ENCODE measurements around the gene BCL2L1.

The BCL2L1 gene

GRCh38 chr20:31681769-31682168 lies 40.9 kb downstream of the BCL2L1 start:
- no peak overlapping the region for H3K4me3 ChIP-seq (ENCODE audit: low read length)
- no peak for DNase-seq (ENCODE audit: low read depth)
- no peak for TF ChIP-seq CTCF (IDR thresholded peaks at IDR 0.05; ENCODE audit: insufficient read depth, low read depth, low read length, missing control alignments)

- no peak for TF ChIP-seq CTCF (IDR thresholded peaks at IDR 0.05; ENCODE audit: insufficient read depth, low read depth, low read length, missing control alignments)
Observed at GRCh38 chr20:31681128-31681727, 41.4 kb downstream of the BCL2L1 start.

GRCh38 chr20:31680286-31681127 lies 42.2 kb downstream of the BCL2L1 start:
- no peak for DNase-seq (ENCODE audit: low read depth)
- H3K4me3 ChIP-seq (ENCODE audit: low read length), result no peak overlapping the region
- TF ChIP-seq CTCF (IDR thresholded peaks at IDR 0.05; ENCODE audit: insufficient read depth, low read depth, low read length, missing control alignments), result no peak

More at GRCh38 chr20:31681128-31681727, 41.4 kb downstream of the BCL2L1 start:
- no peak overlapping the region for H3K4me3 ChIP-seq (ENCODE audit: low read length)
- DNase-seq (ENCODE audit: low read depth), result no peak

- no peak for TF ChIP-seq CTCF (IDR thresholded peaks at IDR 0.05; ENCODE audit: insufficient read depth, low read depth, low read length, missing control alignments)
- no peak overlapping the region for H3K4me3 ChIP-seq (ENCODE audit: low read length)
- DNase-seq (ENCODE audit: low read depth), result no peak
Observed at GRCh38 chr20:31679357-31680285, 43.0 kb downstream of the BCL2L1 start.

GRCh38 chr20:31678389-31679356 lies 44.0 kb downstream of the BCL2L1 start:
- no peak for TF ChIP-seq CTCF (IDR thresholded peaks at IDR 0.05; ENCODE audit: insufficient read depth, low read depth, low read length, missing control alignments)
- H3K4me3 ChIP-seq (ENCODE audit: low read length), result no peak overlapping the region
- peak; percentile 47 for DNase-seq (ENCODE audit: low read depth)

All from epithelial cell of esophagus (primary cell).